DMS153 (cell line): ENCODE data around the gene DYNLRB2.

Source experiments
- DNase-seq: peaks from one replicate; lab custom pipeline; 2025; lab: John Stamatoyannopoulos, UW

The DYNLRB2 gene

GRCh38 chr16:80540516-80541305 lies at the start of gene DYNLRB2:
Gene DYNLRB2, plus strand, starts transcription at chr16:80540993. Its CDS starts 84 bp downstream, at chr16:80541077.
- peak; percentile 91 for DNase-seq

- no peak for DNase-seq
These were observed 40.5 kb upstream of the DYNLRB2 start for GRCh38 chr16:80500116-80500859.

DNA sequence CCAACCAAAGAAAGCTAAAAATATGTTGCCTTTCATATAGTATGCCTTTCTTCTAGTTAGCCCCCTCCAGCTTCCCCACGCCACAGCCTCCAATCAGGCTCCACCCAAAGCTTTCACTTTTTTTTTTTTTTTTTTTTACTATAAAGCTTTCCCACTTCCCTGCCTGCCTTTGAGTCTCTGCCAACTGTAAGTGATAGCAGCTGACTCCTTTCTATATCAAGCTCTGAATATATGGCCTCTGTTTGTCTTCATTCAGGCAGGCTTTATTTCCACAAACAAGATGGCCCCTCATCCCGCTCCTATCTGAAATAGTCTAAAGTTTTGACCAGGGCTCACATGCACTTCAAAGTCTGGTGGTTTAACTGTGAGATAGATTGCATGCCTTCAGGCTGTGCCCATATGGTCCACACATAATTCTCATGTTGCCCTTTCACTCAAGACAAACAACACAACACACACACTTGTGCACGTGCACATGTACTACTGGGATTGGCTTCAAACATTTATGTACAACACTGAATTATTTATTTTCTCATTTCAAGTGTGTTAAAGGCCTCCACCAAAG lies 39.8 kb upstream of the DYNLRB2 start:
- no peak for DNase-seq

GRCh38 chr16:80503107-80503506 lies 37.7 kb upstream of the DYNLRB2 start:
- DNase-seq, result no peak

GRCh38 chr16:80507538-80507937 lies 33.3 kb upstream of the DYNLRB2 start:
- no peak for DNase-seq

GRCh38 chr16:80509872-80510271 lies 30.9 kb upstream of the DYNLRB2 start:
- DNase-seq, result no peak

DNA sequence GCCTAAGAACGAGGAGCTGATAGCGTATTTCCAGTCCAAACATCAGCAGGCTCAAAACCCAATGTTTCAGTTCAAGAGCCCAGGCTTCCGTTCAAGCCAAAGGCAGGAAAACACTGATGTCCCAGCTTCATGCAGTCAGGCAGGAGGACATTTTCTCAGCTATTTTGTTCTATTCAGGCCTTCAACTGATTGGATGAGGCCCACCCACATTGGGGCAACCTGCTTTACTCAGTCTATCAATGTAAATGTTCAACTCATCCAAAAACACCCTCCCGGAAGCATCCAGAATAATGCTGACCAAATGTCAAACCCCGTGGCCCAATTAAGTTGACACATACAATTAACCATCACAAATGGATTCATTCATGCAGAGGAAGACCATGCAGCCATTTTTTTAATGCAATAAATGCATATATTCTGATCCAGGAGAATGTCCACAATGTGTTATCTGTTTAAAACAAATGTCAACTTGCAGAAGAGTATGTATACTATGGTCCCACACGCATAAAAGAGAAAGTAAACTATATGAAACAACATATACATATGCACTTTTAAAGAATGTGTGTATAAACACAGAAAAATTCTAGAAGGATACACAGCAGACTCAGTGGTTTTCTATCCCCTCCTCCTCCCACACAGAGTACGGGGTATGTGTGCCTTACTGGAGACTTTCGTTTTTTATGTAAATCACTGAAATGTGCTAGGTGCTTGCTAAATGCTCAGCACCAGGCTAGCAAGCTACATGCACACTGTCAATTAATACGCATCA lies 28.8 kb upstream of the DYNLRB2 start:
- no peak for DNase-seq

GRCh38 chr16:80512593-80512853 lies 28.3 kb upstream of the DYNLRB2 start:
- DNase-seq, result no peak

DNA sequence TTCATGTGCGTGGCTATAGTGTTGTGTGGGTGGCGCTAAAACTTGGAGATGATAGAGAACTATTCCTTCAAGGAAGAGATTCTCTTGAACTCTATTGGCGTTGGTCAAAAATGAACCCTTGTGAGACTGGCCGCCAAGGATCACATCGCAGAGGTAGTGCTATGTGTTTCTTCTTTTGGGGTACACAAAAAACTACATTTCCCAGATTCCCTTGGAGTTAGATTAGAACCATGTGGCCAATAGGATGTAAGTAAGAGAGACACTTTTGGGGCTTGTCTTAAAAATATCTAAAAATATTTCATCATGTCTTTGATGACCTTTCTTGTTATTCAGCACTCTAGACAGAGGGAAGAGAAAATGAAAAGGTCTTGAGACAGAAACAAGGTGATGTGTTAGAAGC lies 25.4 kb upstream of the DYNLRB2 start:
- DNase-seq, result no peak

DNA sequence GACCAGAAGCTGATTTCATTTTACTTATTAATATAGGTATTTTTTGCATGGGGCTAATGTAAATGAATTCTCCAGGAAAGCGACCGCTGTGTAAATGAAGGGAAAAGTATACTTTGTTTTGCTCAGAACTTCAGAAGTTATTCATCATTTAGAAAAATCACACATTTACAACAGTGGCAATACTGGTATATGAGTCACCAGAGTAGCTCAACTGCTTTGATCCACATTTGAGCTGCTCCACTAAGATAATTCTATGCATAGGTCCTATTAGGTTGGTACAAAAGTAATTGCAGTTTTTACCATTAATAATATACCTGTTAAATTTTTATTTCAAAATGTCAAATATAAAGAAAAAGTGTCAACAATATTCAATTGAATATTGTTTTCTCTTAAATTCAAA lies 22.9 kb upstream of the DYNLRB2 start:
- no peak for DNase-seq

GRCh38 chr16:80518436-80518835 lies 22.4 kb upstream of the DYNLRB2 start:
- DNase-seq, result no peak

DNA sequence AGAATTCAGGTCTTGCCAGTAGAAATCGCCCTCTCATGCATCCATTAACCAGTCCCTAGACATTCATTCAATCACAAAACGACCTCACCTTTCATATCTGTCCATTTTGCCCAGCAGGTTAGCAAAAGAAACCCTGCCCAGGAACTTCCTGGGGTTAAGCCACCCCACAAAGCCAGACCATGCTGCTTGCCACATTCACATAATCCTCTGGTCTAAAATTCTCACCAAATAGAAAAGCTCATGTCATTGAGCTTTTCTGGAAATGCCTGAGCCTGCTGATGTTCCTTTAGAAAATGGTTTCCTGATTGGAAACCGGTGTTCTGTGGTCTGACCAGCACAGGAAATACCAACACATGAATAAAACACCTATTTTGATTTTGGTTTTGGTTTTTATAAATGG lies 21.6 kb upstream of the DYNLRB2 start:
- no peak for DNase-seq

DNA sequence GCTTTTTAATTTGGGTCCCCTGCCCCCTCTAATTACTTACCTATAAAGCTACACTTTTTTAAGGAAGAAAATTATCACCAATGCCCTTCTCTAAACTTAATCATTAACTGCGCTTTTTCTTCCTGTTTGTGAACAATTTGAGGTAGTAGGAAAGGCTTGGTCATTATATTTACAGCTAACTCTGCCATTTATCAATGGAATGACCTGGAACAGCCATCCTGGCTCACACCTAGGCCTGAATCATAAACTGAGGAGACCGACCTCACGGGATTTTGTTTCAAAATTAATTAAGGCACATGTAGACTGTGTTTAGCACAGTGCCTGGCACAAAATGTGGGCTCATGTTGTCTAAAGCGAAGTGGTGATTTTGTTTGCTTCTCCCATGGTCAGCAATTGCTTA lies 15.4 kb upstream of the DYNLRB2 start:
- no peak for DNase-seq

- DNase-seq, result no peak
These were observed 14.3 kb upstream of the DYNLRB2 start for GRCh38 chr16:80526418-80527061.

- DNase-seq, result no peak
These were observed 13.5 kb upstream of the DYNLRB2 start for GRCh38 chr16:80527297-80527696.

GRCh38 chr16:80530479-80530878 lies 10.3 kb upstream of the DYNLRB2 start:
- no peak for DNase-seq

- no peak for DNase-seq
These were observed 4.6 kb upstream of the DYNLRB2 start for GRCh38 chr16:80536238-80536637.

DNA sequence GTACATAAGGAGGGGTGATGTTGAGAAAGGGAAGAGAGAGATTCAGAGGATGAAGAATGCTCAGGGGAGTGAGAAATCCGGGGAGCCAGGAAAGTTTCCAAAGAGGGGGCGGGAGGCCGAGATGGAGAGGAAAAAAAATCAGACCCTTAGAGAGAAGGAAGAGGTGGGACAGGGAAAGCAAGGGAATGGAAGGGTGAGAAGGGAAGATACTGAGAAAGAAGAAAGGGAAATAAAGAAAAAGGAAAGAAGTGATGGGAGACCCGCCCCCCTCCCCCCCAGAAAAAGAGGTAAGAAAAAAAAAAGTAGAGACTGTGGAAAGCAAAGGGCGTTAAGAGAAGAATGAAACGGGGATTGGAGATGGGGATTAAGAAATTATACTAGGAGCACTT lies 507 bp downstream of the DYNLRB2 start:
- DNase-seq, result no peak

GRCh38 chr16:80543162-80543561 lies 2.4 kb downstream of the DYNLRB2 start:
- no peak for DNase-seq

DNA sequence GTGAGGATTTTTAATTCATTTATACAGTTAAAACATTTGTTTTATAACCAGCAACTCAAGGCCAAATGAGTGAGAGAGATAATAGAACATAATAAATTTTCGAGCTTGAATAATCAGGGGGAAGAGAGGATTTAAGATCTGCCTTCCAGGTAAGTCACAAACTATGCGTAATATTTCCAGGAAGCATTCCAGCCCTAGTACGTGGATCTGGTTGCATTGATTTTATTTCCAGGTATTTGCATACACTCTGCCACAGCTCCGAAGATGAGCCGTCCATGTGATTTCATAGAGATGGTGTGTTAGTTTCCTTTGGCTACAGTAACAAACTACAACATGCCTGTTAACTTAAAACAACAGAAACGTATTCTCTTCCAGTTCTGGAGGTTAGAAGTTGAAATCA lies 3.5 kb downstream of the DYNLRB2 start:
- no peak for DNase-seq

DNA sequence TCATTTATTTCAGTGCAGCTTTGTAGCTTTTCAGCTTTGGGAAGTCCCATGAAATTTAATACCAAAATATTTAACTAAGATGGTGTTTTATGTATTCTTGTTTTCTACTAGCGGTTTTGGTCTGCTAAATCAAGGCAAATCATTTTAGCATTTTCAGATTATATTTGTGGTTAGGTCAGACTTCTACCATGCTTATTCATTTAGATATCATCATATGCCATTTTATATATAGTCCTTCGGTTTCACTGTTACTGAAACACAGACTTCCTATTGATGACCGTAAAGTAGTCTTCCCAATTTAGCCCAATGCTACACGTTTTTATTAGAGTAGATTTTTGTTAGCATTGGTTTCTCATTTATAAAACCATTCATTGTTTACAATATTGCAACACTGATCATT lies 5.5 kb downstream of the DYNLRB2 start:
- no peak for DNase-seq

- DNase-seq, result no peak
These were observed 6.4 kb downstream of the DYNLRB2 start for GRCh38 chr16:80547145-80547544.
